VCaP (cell line): ENCODE measurements around the gene FOLR1.
"Not testable (repeated sequence)": the region's sequence is repeated elsewhere in the genome, so short reads cannot be mapped to it uniquely, and the experiment has no call there.

ENCODE experiments used
- H3K27ac ChIP-seq: fragments of 450-650 bp; 2 replicates; pipeline ENCODE4 v1.5.1; 2017
- TF ChIP-seq, protein P1 (sequence below): fragments of 450-650 bp; conservative IDR thresholded peaks from 2 replicates; pipeline ENCODE4 v1.5.1; 2017; ENCODE audit warnings: mild to moderate bottlenecking, moderate library complexity

Gene FOLR1

DNA sequence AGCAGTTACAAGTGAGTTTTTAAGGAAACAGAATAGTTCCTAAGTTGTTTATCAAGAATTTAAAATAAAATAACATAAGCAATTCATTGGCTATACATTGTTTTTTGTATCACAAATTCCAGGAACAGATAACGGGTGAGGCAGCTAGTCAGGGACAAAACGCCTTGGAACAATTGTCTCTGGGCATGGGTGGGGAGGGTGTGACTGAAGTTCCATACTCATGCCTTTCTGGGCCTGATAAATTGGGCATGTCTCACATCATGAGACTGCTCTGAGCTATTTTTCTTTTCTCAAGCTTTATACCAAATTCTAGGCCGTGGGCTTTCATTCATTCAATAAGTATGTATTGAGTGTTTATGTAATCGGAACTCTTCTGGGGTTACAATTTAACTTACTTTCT lies 34.8 kb upstream of the FOLR1 start:
- H3K27ac ChIP-seq = no peak overlapping the region
- TF ChIP-seq, protein P1, sequence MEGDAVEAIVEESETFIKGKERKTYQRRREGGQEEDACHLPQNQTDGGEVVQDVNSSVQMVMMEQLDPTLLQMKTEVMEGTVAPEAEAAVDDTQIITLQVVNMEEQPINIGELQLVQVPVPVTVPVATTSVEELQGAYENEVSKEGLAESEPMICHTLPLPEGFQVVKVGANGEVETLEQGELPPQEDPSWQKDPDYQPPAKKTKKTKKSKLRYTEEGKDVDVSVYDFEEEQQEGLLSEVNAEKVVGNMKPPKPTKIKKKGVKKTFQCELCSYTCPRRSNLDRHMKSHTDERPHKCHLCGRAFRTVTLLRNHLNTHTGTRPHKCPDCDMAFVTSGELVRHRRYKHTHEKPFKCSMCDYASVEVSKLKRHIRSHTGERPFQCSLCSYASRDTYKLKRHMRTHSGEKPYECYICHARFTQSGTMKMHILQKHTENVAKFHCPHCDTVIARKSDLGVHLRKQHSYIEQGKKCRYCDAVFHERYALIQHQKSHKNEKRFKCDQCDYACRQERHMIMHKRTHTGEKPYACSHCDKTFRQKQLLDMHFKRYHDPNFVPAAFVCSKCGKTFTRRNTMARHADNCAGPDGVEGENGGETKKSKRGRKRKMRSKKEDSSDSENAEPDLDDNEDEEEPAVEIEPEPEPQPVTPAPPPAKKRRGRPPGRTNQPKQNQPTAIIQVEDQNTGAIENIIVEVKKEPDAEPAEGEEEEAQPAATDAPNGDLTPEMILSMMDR = no peak

DNA sequence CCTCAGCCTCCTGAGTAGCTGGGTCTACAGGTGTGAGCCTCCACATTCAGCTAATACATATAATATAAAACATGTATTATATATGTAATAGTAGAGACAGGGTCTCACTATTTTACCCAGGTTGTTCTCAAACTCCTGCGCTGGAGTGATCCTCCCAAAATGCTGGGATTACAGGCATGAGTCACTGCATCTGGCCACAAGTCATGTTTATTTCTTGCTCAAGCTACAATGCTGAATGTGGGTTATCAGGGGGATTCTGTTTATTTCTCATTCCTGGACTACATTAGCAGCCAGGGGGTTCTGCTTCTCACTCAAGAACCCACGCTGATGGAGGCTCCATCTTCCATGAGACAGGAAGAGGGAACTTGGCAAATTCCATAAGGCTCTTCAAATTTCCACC lies 31.6 kb upstream of the FOLR1 start:
- TF ChIP-seq, protein P1 = no peak
- no peak overlapping the region for H3K27ac ChIP-seq

DNA sequence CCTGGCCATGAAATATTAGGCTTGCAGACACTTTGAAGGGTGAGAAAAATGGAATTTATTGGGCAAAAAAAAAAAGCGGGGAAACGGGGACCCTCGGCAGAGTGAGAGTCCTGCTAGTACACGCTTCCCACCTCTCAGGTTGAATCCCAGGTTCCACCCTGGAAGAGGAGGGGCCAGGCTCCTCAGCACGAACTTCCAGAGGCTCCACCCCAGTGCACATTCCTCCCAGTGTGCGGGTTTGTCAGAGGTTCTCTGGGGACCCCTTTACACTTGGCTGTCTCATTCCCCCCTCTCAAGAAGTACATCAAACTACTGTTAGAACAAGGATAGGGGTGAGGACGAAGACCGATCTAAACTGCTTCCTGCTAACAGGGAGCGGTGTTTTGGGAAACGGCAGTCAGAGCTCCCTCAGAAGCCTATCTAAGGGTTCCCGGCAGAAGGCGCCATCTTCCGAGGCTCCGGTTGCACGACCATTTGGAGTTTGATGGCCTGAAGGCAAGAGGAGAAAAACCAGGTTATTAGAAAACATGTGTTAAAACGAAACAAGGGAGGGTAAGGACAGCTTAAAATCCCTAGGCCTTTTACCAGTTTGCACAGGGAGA lies 28.9 kb upstream of the FOLR1 start:
- TF ChIP-seq, protein P1 = no peak
- no peak overlapping the region for H3K27ac ChIP-seq

DNA sequence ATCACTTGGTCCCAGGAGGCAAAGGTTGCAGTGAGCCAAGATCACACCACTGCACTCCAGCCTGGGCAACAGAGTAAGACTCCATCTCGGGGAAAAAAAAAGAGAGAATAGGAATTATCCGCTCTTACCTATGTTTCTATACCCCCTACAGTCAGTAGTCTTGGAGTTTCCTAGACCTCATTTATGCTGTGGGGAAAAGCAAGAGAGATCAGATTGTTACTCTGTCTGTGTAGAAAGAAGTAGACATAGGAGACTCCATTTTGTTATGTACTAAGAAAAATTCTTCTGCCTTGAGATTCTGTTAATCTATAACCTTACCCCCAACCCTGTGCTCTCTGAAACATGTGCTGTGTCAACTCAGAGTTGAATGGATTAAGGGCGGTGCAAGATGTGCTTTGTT lies 27.8 kb upstream of the FOLR1 start:
- H3K27ac ChIP-seq = not testable (repeated sequence)

DNA sequence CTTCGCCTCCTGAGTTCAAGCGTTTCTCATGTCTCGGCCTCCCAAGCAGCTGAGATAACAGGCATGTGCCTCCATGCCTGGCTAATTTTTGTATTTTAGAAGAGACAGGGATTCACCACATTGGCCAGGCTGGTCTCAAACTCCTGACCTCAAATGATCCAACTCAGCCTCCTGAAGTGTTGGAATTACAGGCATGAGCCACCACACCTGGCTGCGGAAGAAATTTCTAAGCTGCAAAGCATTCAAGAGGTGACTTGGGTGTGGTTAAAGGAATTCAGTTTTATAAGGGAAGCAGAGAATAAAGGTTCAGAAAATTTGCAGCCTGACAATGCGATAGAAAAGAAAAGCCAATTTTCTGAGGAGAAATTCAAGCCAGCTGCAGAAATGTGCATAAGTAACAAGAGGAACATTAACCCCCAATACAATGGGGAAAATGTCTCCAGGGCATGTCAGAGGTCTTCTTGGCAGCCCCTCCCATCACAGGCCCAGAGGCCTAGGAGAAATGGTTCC lies 22.8 kb upstream of the FOLR1 start:
- peak overlapping the region; percentile 59; the same call in 1 of the 2 replicates for H3K27ac ChIP-seq

DNA sequence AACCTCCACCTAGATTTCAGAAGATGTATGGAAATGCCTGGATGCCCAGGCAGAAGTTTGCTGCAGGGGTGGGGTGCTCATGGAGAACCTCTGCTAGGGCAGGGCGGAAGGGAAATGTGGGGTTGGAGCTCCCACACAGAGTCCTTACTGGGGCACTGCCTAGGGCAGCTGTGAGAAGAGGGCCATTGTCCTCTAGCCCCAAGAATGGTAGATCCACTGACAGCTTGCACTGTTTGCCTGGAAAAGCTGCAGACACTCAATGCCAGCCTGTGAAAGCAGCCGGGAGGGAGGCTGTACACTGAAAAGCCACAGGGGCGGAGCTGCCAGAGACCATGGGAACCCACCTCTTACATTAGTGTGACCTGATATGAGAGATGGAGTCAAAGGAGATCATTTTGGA lies 22.2 kb upstream of the FOLR1 start:
- H3K27ac ChIP-seq = peak overlapping the region; percentile 59

DNA sequence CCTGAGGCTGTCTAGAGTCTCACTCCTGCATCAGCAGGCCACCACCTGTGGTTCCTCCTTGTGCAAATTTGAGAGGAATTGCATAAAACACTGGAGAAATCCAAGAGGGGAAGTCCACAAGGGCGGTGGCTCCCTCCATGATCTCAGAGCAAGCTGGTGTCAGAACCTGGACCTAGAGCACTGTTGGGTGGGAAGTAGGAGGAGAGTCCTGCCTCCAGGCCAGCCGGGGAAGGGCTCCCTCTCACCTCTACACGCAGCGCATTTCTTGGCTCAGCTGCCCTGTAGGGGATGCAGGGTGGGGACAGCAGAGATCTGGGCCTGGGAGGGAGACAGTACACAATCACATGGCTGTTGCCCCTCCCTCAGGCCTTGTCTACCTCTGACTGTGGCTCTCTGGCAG lies 19.9 kb upstream of the FOLR1 start:
- not testable (repeated sequence) for H3K27ac ChIP-seq

DNA sequence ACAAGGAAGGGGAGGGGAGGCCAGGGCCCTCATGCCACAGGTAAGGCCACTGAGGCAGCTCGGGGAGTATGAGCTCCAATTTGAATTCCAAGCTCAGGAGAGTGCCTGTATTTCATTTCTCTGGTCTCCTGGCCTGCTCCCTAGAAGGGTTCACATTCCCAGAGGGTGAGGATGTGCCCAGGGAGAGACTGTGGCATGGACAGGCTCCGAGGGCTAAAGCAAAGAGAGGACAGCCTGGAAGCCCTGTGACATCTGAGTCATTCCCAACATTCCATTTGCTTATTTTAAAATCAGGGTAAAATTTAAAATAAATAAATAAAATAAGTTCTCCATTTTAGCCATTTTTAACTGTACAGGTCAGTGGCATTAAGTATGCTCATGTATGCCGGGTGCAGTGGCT lies 18.6 kb upstream of the FOLR1 start:
- no peak overlapping the region for H3K27ac ChIP-seq
- TF ChIP-seq, protein P1 = no peak

DNA sequence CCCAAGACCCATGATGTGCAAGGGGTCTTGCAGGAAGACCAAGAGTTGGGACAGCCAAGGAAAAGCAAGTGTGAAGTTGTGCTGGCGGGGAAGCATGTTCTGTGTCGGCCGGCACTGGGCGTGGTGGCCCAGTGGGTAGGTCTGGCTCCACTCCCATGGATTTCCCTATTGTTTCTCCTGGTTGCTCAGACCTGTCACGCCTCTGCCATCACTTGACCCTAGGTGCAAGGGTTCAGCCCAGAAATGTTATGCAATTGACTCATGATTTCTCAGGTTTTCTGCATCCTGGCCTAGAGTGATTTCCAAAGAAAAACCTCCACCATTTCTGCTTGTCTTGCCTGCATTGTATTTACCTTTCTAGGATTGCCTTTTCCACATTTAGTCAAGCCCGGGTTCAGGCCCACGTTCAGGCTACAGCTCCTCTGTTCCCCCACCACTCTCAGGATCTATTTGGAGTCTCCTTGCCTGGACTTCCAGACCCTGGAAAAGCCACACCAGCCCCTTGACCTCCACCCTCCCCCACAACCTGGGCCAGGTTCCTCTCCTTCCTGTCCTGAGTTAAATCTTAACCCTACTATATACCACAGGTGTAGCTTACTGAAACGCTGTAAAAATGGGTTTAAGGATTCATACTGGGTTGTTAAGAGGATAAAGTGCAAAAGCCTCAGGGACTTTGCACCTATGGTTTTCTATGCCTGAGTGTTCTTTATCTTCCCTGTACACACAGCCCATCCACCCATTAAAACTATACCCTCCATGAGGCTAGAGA lies 17.5 kb upstream of the FOLR1 start:
- H3K27ac ChIP-seq = no peak overlapping the region
- TF ChIP-seq, protein P1 = no peak

DNA sequence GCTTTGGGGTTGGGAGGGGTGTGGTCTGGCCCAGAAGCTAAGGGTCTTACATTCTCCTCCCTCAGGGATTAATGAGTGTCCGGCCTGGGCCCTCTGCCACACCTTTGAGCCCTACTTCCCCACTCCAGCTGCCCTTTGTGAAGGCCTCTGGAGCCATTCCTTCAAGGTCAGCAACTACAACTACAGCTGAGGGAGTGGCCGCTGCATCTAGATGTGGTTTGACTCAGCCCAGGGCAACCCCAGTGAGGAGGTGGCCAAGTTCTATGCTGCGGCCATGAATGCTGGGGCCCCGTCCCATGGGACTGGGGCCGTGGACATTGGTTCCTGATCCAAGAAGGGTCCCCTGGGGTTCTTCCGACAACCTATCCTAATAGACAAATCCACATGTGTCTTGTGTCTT lies 14.3 kb upstream of the FOLR1 start:
- no peak overlapping the region for H3K27ac ChIP-seq
- TF ChIP-seq, protein P1 = no peak
